GM13976 (cell line): ENCODE results near the gene UHMK1.

Experiments used
- DNase-seq: peaks from one replicate; pipeline ENCODE4 v3.0.0; 2012; ENCODE audit warnings: low spot score
- in situ Hi-C: fragments of 300-500 bp; cut with MboI; formaldehyde crosslinking; loops from one replicate; pipeline ENCODE4 v1.12.0; 2022; ENCODE audit warnings: low sequenced_read_pairs, mixed read lengths, inconsistent platforms; ENCODE audit not compliant: unreplicated experiment
- TF ChIP-seq, protein P1 (sequence below): IDR thresholded peaks from 2 replicates; pipeline ENCODE4 v1.5.1; 2012; ENCODE audit warnings: borderline replicate concordance, mild to moderate bottlenecking; ENCODE audit not compliant: insufficient read depth; ENCODE audit errors: extremely low read depth, missing control alignments, control extremely low read depth

Gene UHMK1

DNA sequence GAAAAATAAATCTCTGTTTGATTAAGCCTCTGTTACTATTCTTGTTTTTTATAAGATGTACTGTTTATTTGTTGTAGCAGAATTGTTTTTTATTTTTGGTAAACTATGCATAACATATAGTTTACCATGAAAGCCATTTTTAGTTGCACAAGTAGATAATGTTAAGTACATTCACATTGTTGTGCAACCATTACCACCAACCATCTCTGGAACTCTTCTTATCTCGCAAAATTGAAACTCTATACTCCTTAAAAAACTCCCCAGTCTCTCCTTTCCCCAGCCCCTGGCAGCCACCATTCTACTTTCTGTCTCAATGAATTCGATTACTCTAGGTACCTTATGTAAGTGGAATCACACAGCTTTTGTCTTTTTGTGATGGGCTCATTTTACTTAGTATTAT is 27.4 kb upstream of the UHMK1 start:
- DNase-seq = no peak
- in situ Hi-C loops = no loop called here

DNA sequence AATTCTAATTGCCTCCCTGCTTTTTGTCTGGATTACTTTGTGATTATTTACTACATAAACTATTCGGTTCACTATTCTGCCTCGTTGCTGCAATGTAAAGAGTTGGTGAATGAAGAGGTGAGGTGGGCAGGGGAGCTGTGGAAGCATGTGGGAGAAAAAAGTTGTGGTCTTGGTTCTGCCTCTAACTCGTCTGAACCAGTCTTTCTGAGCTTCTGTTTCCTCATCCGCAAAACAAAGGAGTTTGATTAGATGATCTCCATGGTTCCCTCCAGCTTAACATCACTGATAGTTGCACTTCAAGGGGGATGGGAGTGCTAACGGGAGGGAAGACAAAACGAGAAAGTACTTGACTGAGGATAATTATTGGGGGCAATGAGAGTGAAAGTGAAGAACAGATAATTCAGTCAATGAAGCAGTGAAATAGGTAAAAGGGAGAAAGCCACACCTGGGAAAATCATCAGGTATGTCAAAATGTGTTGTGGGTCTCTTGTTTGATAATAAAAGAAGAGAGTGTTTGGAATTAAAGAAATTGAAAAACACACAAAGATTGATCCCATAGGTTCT is 26.2 kb upstream of the UHMK1 start:
- TF ChIP-seq, protein P1, sequence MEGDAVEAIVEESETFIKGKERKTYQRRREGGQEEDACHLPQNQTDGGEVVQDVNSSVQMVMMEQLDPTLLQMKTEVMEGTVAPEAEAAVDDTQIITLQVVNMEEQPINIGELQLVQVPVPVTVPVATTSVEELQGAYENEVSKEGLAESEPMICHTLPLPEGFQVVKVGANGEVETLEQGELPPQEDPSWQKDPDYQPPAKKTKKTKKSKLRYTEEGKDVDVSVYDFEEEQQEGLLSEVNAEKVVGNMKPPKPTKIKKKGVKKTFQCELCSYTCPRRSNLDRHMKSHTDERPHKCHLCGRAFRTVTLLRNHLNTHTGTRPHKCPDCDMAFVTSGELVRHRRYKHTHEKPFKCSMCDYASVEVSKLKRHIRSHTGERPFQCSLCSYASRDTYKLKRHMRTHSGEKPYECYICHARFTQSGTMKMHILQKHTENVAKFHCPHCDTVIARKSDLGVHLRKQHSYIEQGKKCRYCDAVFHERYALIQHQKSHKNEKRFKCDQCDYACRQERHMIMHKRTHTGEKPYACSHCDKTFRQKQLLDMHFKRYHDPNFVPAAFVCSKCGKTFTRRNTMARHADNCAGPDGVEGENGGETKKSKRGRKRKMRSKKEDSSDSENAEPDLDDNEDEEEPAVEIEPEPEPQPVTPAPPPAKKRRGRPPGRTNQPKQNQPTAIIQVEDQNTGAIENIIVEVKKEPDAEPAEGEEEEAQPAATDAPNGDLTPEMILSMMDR = no peak
- DNase-seq = no peak
- in situ Hi-C loops = no loop called here

More for the DNA sequence above, 27.4 kb upstream of the UHMK1 start:
- TF ChIP-seq, protein P1 = no peak

DNA sequence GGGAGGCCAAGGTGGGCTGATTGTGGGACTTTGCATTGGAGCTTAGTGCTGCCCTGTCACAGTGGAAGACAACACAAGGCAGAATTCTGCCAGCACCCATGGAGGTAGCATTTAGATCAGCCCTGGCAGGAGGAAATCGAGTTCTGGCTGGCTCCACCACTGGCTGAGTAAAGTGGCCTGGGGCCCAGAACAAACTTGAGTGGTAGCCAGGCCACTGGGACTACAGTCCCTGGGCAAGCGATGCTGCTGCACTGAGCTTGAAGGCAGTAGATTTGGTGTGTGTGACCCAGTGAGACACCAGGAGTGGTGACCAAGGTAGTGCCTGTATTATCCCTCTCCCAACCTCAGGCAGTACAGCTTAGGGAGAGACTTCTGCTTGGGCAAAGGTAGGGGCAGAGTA is 22.5 kb upstream of the UHMK1 start:
- no peak for DNase-seq
- in situ Hi-C loops = no loop called here
- TF ChIP-seq, protein P1 = no peak

DNA sequence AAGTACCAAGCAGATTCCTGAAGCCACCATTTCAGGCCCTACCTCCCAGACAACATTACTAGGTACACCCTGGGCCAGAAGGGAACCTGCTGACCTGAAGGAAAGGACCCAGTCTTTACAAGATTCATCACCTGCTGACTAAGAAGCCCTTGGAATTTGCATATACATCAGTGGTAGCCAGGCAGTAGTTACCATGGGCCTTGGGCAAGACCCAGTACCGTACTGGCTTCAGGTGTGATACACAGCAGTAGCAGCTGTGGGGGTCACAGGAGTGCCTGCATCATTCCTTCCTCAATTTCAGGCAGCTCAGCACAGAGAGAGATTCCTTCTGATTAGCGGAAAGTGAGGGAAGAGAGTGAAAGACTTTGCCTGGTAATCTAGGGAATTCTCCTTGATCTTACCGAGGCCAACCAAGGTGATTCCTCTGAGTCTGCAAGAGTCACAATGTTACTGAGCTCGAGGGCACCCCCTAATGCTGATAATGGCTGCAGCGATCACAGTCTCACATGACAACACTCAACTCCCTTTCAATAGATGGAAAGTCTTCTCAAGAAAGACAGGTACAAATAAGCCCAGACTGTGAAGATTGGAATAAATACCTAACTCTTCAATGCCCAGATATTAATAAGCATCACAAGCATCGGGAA is 22.0 kb upstream of the UHMK1 start:
- TF ChIP-seq, protein P1 = no peak
- in situ Hi-C loops = no loop called here
- no peak for DNase-seq

DNA sequence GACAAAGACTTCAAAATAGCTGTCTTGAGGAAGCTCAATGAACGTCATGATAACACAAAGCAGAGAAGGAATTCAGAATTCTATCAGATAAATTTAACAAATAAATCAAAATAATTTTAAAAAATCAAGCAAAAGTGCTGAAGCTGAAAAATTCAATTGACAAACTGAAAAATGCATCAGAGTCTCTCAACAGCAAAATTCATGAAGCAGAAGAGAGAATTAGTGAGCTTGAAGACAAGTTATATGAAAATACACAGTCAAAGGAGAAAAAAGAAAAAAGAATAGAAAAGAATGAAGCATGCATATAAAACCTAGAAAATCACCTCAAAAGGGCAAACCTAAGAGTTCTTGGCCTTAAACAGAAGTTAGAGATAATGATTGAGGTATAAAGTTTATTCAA is 21.0 kb upstream of the UHMK1 start:
- TF ChIP-seq, protein P1 = no peak
- in situ Hi-C loops = no loop called here
- no peak for DNase-seq

DNA sequence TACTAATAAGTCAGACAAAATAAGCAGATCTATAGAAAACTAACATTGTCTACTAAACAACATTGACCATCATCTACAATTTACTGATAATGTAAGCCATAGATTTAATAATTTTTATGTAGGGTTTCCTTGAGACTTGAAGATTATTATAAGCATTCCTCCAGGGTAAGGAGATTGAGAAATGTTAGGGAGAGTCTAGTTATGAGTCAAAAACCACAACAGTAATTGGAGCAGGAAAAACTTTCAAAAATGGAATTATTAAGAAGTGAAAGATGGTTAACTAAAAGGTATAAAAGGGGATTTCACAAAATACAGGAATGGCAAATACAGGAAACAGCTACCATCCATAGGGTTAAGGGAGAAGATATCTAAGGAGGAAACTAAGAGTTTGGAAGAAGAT is 12.4 kb upstream of the UHMK1 start:
- TF ChIP-seq, protein P1 = no peak
- DNase-seq = no peak
- in situ Hi-C loops = no loop called here
